Liver (tissue), 3 donors: Measurements from ENCODE around the gene CHERP.

Source experiments
- CTCF ChIP-seq: fragments of 150-350 bp; IDR thresholded peaks from 2 replicates; pipeline ENCODE4 v1.5.1; 2017; ENCODE audit warnings: improper control_type of control experiment, low read depth, low read length; ENCODE audit not compliant: missing input control
- EGR1 ChIP-seq, 2 donors: IDR thresholded peaks; 2 replicates each; pipeline ENCODE4 v1.6.1; 2016 to 2018; ENCODE audit warnings: antibody characterized with exemption in 2 of 2, low read depth in 2 of 2
- FOXA1 ChIP-seq: IDR thresholded peaks from 2 replicates; pipeline ENCODE4 v1.6.1; 2016; ENCODE audit warnings: antibody characterized with exemption
- GABPA ChIP-seq, 2 donors: IDR thresholded peaks in 1 of 2; conservative IDR thresholded peaks in 1 of 2; 2 replicates each; pipeline ENCODE4 v1.6.1; 2016; ENCODE audit warnings: antibody characterized with exemption in 2 of 2, mild to moderate bottlenecking in 1 of 2, moderate library complexity in 1 of 2
- JUND ChIP-seq, 2 donors: IDR thresholded peaks; 2 replicates each; pipeline ENCODE4 v1.6.1; 2016; ENCODE audit warnings: antibody characterized with exemption in 2 of 2
- MAX ChIP-seq: IDR thresholded peaks from 2 replicates; pipeline ENCODE4 v1.6.1; 2016; ENCODE audit warnings: antibody characterized with exemption
- RAD21 ChIP-seq, 2 donors: IDR thresholded peaks; 2 replicates each; pipeline ENCODE4 v1.6.1; 2016; ENCODE audit warnings: antibody characterized with exemption in 2 of 2, mild to moderate bottlenecking in 2 of 2
- SP1 ChIP-seq: IDR thresholded peaks from 2 replicates; pipeline ENCODE4 v1.6.1; 2018; ENCODE audit warnings: antibody characterized with exemption, mild to moderate bottlenecking
- TAF1 ChIP-seq: conservative IDR thresholded peaks from 2 replicates; pipeline ENCODE4 v1.6.1; 2016; ENCODE audit warnings: antibody characterized with exemption, mild to moderate bottlenecking
- YY1 ChIP-seq: IDR thresholded peaks from 2 replicates; pipeline ENCODE4 v1.6.1; 2016; ENCODE audit warnings: antibody characterized with exemption, mild to moderate bottlenecking
- TF ChIP-seq, protein P1 (sequence below): IDR thresholded peaks from 2 replicates; pipeline ENCODE4 v1.6.1; 2016; ENCODE audit warnings: antibody characterized with exemption
- donor health status: healthy.
- donor health status: healthy.

DNA sequence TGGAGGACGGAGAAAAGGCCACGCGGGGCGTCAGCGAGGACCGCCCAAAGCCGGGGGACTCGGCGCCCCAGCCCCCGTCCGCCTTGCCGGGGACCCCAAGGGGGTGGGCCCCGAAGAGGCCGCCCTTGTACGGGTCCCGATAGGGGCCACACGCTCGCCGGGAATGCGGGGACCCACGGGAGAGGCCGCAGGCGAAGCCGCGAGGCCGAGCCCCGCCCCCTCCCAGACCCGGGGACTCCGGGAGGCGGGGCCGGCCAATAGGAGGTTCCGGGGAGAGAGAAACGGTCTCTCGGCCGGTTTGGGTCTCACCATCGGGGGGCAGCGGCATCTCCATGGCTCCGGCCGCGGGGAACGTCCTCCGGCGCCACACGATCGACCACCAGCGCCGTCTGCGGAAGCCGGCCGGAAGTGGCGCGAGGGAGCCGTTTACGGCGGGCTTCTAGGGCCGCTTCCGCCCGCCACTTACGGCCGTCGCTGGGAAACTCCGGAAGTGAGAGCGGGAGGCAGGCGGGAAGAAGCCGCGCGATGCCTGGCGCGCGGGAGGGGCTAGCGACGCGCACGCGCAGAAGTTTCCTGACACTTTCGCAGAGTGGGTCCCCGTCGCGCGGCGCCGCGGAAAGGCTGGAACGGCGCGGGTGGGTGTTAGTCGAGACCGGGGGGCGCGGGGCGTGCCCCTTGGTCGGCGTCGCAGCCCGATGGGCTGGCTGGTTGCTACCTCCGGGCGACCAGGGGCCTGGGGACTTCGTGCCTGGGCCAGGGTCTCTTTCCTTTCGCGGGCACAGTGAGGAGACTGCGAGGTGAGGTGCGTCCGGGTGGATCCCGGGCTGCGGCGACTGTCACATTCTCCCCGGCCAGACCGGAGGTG lies at the start of gene CHERP:
- TF ChIP-seq GABPA (IDR thresholded peaks at IDR 0.05 in 1 of 2, conservative IDR thresholded peaks at IDR 0.05 in 1 of 2) (peak; percentile 84 to 98), CTCF (no peak), SP1 (peak; percentile 39), RAD21 (IDR thresholded peaks at IDR 0.05) (peak in 1 of 2 donors; percentile 42), TAF1 (no peak), EGR1 (IDR thresholded peaks at IDR 0.05; ENCODE audit: low read depth in 2 of 2) (no peak), JUND (IDR thresholded peaks at IDR 0.05) (no peak), YY1 (peak; percentile 83), MAX (no peak), FOXA1 (no peak)
- TF ChIP-seq, protein P1, sequence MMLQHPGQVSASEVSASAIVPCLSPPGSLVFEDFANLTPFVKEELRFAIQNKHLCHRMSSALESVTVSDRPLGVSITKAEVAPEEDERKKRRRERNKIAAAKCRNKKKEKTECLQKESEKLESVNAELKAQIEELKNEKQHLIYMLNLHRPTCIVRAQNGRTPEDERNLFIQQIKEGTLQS = no peak
